Ishikawa (cell line): ENCODE measurements around the gene INTS6L.

ENCODE experiments used
- CEBPB ChIP-seq: IDR thresholded peaks from 2 replicates; pipeline ENCODE4 v1.6.1; 2012
- CREB1 ChIP-seq: IDR thresholded peaks from 2 replicates; pipeline ENCODE4 v1.6.1; 2012; ENCODE audit warnings: low read depth
- EGR1 ChIP-seq: IDR thresholded peaks from 2 replicates; pipeline ENCODE4 v1.6.1; 2012
- EP300 ChIP-seq: IDR thresholded peaks from 2 replicates; pipeline ENCODE4 v1.6.1; 2012; ENCODE audit warnings: borderline replicate concordance
- FOXM1 ChIP-seq: IDR thresholded peaks from 2 replicates; pipeline ENCODE4 v1.6.1; 2012; ENCODE audit warnings: low read depth, borderline replicate concordance
- MAX ChIP-seq: IDR thresholded peaks from 2 replicates; pipeline ENCODE4 v1.6.1; 2012
- NFIC ChIP-seq: IDR thresholded peaks from 2 replicates; pipeline ENCODE4 v1.6.1; 2012
- RAD21 ChIP-seq: IDR thresholded peaks from 2 replicates; pipeline ENCODE4 v1.6.1; 2012; ENCODE audit warnings: low read depth
- REST ChIP-seq: IDR thresholded peaks from 2 replicates; pipeline ENCODE4 v1.6.1; 2012; ENCODE audit warnings: low read depth, mild to moderate bottlenecking
- TAF1 ChIP-seq: IDR thresholded peaks from 2 replicates; pipeline ENCODE4 v1.6.1; 2012; ENCODE audit warnings: low read depth, mild to moderate bottlenecking
- TCF12 ChIP-seq: IDR thresholded peaks from 2 replicates; pipeline ENCODE4 v1.6.1; 2012; ENCODE audit warnings: low read depth
- TEAD4 ChIP-seq: IDR thresholded peaks from 2 replicates; pipeline ENCODE4 v1.6.1; 2012
- USF1 ChIP-seq: IDR thresholded peaks from 2 replicates; pipeline ENCODE4 v1.6.1; 2012
- YY1 ChIP-seq: IDR thresholded peaks from 2 replicates; pipeline ENCODE4 v1.6.1; 2012; ENCODE audit warnings: low read depth
- ZBTB7A ChIP-seq: IDR thresholded peaks from 2 replicates; pipeline ENCODE4 v1.6.1; 2012; ENCODE audit warnings: low read depth

Gene INTS6L

GRCh38 chrX:135591871-135592270 lies 71.4 kb downstream of the INTS6L start:
- no peak for TF ChIP-seq EP300
- TF ChIP-seq REST: no peak
- no peak for TF ChIP-seq TEAD4
- no peak for TF ChIP-seq TAF1

GRCh38 chrX:135595543-135595942 lies 75.1 kb downstream of the INTS6L start:
- TF ChIP-seq MAX (no peak), TAF1 (no peak), RAD21 (no peak), FOXM1 (no peak), YY1 (no peak), TCF12 (no peak)

- TF ChIP-seq CEBPB (no peak), RAD21 (peak; percentile 71)
Measured at GRCh38 chrX:135596495-135596894, 76.0 kb downstream of the INTS6L start.

GRCh38 chrX:135605906-135606305 lies 85.4 kb downstream of the INTS6L start:
- no peak for TF ChIP-seq EP300
- no peak for TF ChIP-seq FOXM1
- no peak for TF ChIP-seq TEAD4
- TF ChIP-seq ZBTB7A: no peak

- no peak for TF ChIP-seq TEAD4
- TF ChIP-seq RAD21: peak; percentile 22; the same call in 1 of the 2 replicates
Measured at GRCh38 chrX:135625995-135626394, 105.5 kb downstream of the INTS6L start.

- TF ChIP-seq NFIC: no peak
- TF ChIP-seq RAD21: no peak
- no peak for TF ChIP-seq ZBTB7A
- TF ChIP-seq CREB1: no peak
- no peak for TF ChIP-seq REST
- no peak for TF ChIP-seq TAF1
- no peak for TF ChIP-seq FOXM1
- TF ChIP-seq TCF12: no peak
- no peak for TF ChIP-seq EGR1
- no peak for TF ChIP-seq CEBPB
- TF ChIP-seq YY1: no peak
- no peak for TF ChIP-seq EP300
- TF ChIP-seq USF1: no peak
- no peak for TF ChIP-seq MAX
- TF ChIP-seq TEAD4: no peak
Measured at GRCh38 chrX:135629342-135629741, 108.9 kb downstream of the INTS6L start.
